Panc1 (cell line): ENCODE results near the gene USP9X. TPM values are rescaled to one million over a fixed set of nuclear protein-coding genes. Genes with fewer than 3 reads are reported as not detected.

ENCODE experiments used
- ATAC-seq: fragments of 200-7000 bp; cut with Tn5 transposase; 2 replicates; pipeline ENCODE4 v1.9.1; 2020; ENCODE audit warnings: mild to moderate bottlenecking, moderate library complexity
- BruUV-seq: library from RNA; stranded (reverse); fragments of 400-500 nt; replicated peaks from 2 replicates; lab custom pipeline; 2021; lab: Mats Ljungman, UMichigan
- CTCF ChIA-PET: fragments of 300-600 bp; sonication (Branson Sonifier 250); formaldehyde crosslinking; loops from one replicate; lab custom pipeline; 2022; ENCODE audit warnings: antibody characterized with exemption; lab: Charles Lee
- POLR2A ChIA-PET: fragments of 300-600 bp; sonication (Branson Sonifier 250); formaldehyde crosslinking; loops from one replicate; lab custom pipeline; 2022; ENCODE audit warnings: antibody characterized with exemption; lab: Charles Lee
- DNase-seq: peaks from one replicate; pipeline ENCODE4 v3.0.0-alpha.2; 2010; ENCODE audit warnings: low read depth, low spot score
- H3K27ac ChIP-seq: 2 replicates; pipeline ENCODE4 v1.5.1; 2011; ENCODE audit warnings: mild to moderate bottlenecking, low read length, inconsistent platforms
- H3K27me3 ChIP-seq: fragments of 200-500 bp; sonication (Bioruptor generic); 2 replicates; pipeline ENCODE4 v1.6.0; 2014; ENCODE audit warnings: low read length, inconsistent platforms; ENCODE audit not compliant: control insufficient read depth, insufficient read depth
- H3K36me3 ChIP-seq: fragments of 200-500 bp; sonication (Bioruptor generic); 2 replicates; pipeline ENCODE4 v1.5.1; 2014; ENCODE audit warnings: inconsistent platforms, mild to moderate bottlenecking, low read length, moderate library complexity; ENCODE audit not compliant: control insufficient read depth, insufficient read depth
- H3K4me1 ChIP-seq: 2 replicates; pipeline ENCODE4 v1.5.1; 2011; ENCODE audit warnings: inconsistent platforms, mild to moderate bottlenecking, low read length, moderate library complexity; ENCODE audit not compliant: control insufficient read depth, insufficient read depth
- H3K4me3 ChIP-seq, 2 experiments: 2 replicates each; pipeline ENCODE4 v1.5.1; 2011 to 2012; ENCODE audit warnings: low read depth in 2 of 2, low read length in 2 of 2, mild to moderate bottlenecking in 2 of 2, inconsistent platforms in 1 of 2, moderate library complexity in 1 of 2
- H3K9me3 ChIP-seq: fragments of 200-500 bp; sonication (Bioruptor generic); 2 replicates; pipeline ENCODE4 v1.5.1; 2014; ENCODE audit warnings: low read depth, mild to moderate bottlenecking, inconsistent platforms, low read length, moderate library complexity; ENCODE audit not compliant: control insufficient read depth, insufficient read depth
- CTCF ChIP-seq: fragments of 450-650 bp; IDR thresholded peaks from 2 replicates; pipeline ENCODE4 v1.5.1; 2017; ENCODE audit warnings: mild to moderate bottlenecking
- POLR2AphosphoS5 ChIP-seq: IDR thresholded peaks from 2 replicates; pipeline ENCODE4 v1.6.1; 2012; ENCODE audit warnings: mild to moderate bottlenecking, low read depth, low read length, moderate library complexity
- REST ChIP-seq, 2 experiments: IDR thresholded peaks; 2 replicates each; pipeline ENCODE4 v1.6.1; 2011 to 2012; ENCODE audit warnings: low read depth in 2 of 2, control low read depth in 1 of 2, low read length in 1 of 2, mild to moderate bottlenecking in 1 of 2, moderate library complexity in 1 of 2; ENCODE audit not compliant: insufficient read depth in 1 of 2
- SIN3A ChIP-seq: IDR thresholded peaks from 2 replicates; pipeline ENCODE4 v1.6.1; 2012; ENCODE audit warnings: low read depth, mild to moderate bottlenecking, low read length, moderate library complexity, borderline replicate concordance; ENCODE audit not compliant: insufficient read depth
- TCF7L2 ChIP-seq: IDR thresholded peaks from 2 replicates; pipeline ENCODE4 v1.6.1; 2011; ENCODE audit warnings: mild to moderate bottlenecking, low read depth, low read length, inconsistent platforms
- in situ Hi-C: cut with HindIII; loops from 2 replicates; pipeline ENCODE4 v1.10.0; 2016; ENCODE audit warnings: low sequenced_read_pairs, low pct_unique_long_range_greater_than_20kb
- intact Hi-C: fragments of 100-400 bp; cut with micrococcal nuclease; formaldehyde crosslinking; loops from one replicate; pipeline ENCODE4 v1.10.0; 2022; ENCODE audit not compliant: unreplicated experiment
- total RNA-seq: library from RNA; stranded (reverse); gene quantifications from one replicate; pipeline ENCODE4 v1.2.1, GENCODE V29; 2021; ENCODE audit not compliant: unreplicated experiment

The USP9X gene
- total RNA-seq, 1 experiment from 2014 or later, result 44.4 TPM

- no TSS peak for BruUV-seq
- intact Hi-C loops (no loop called here), in situ Hi-C loops (no loop called here)
- Histone ChIP-seq H3K36me3 (no peaks in the 10 kb centered on the region), H3K27ac (peak overlapping the region; percentile 57; the same call in 1 of the 2 replicates), H3K27me3 (no peaks in the 10 kb centered on the region), H3K4me1 (peaks cover 9% of the 10 kb centered on the region), H3K9me3 (no peaks in the 10 kb centered on the region), H3K4me3 (peak overlapping the region; percentile 65 to 76)
- ATAC-seq (peak; percentile 58), DNase-seq (no peak)
- CTCF ChIA-PET, result interaction anchor here (0.7 kb wide), 1 partner anchor 89 kb away, joined by 3 read pairs; no protein-coding TSS in a partner anchor
- no peak for TF ChIP-seq REST (IDR thresholded peaks at IDR 0.05; ENCODE audit: insufficient read depth in 1 of 2, low read depth in 2 of 2, low read length in 1 of 2)
- no peak for TF ChIP-seq CTCF
- no peak for TF ChIP-seq TCF7L2
- TF ChIP-seq POLR2AphosphoS5, result no peak
- TF ChIP-seq SIN3A, result no peak
- POLR2A ChIA-PET, result interaction anchor here (0.7 to 0.8 kb wide), 2 partner anchors 406 to 1001 kb away, joined by 3 to 12 read pairs; no protein-coding TSS in a partner anchor
Observed at GRCh38 chrX:41085512-41085877, 250 bp downstream of the USP9X start.

GRCh38 chrX:41085878-41086626 is 807 bp downstream of the USP9X start:
- no TSS peak for BruUV-seq
- Histone ChIP-seq H3K36me3 (no peaks in the 10 kb centered on the region), H3K27ac (peak overlapping the region; percentile 73; the same call in 1 of the 2 replicates), H3K27me3 (no peaks in the 10 kb centered on the region), H3K9me3 (no peaks in the 10 kb centered on the region), H3K4me1 (peaks cover 9% of the 10 kb centered on the region), H3K4me3 (peak overlapping the region; percentile 65 to 76)
- TF ChIP-seq POLR2AphosphoS5 (no peak), SIN3A (no peak), CTCF (no peak), TCF7L2 (no peak), REST (IDR thresholded peaks at IDR 0.05; ENCODE audit: insufficient read depth in 1 of 2, low read depth in 2 of 2, low read length in 1 of 2) (no peak)
- ChIA-PET CTCF (interaction anchor here (0.7 kb wide), 1 partner anchor 89 kb away, joined by 3 read pairs; no protein-coding TSS in a partner anchor), POLR2A (interaction anchor here (0.6 to 0.8 kb wide), 4 partner anchors 19 to 1001 kb away, joined by 3 to 12 read pairs (median 4); no protein-coding TSS in a partner anchor)
- ATAC-seq, result peak; percentile 44
- no peak for DNase-seq
- in situ Hi-C loops (no loop called here), intact Hi-C loops (no loop called here)
